ENCODE results near the gene LRGUK.

- TF ChIP-seq POLR2A (IDR thresholded peaks at IDR 0.05) (no peak), CTCF (IDR thresholded peaks at IDR 0.05) (no peak)
Observed at GRCh38 chr7:134289423-134289822, 162.3 kb downstream of the LRGUK start.

Measured in esophagus squamous epithelium (tissue), 4 donors.